ENCODE measurements around the gene TRIM39. TPM values are rescaled to one million over a fixed set of nuclear protein-coding genes. Genes with fewer than 3 reads are reported as not detected.

TRIM39 gene
- total and polyA plus RNA-seq, 2 of the 4 experiments (the other 2 are of a cell fraction): 7.5 to 10.0 TPM

DNA sequence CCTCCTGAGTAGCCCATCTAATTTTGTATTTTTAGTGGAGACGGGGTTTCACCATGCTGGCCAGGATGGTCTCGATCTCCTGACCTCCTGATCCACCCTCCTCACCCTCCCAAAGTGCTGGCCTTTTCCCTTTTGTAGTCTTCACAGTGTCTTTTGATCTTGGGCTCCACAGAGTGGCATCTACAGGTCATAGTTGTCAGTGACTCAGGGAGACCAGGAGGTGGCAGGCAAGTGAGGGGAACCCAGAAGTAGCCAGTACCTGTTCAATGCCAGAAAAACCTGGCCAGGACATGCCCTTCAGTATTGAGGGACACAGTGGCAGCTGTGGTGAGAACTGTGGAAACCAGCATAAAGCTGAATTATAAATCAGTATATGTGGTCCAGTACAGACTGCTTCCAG, 37.9 kb downstream of the TRIM39 start:
- TF ChIP-seq RCOR1 (IDR thresholded peaks at IDR 0.05; ENCODE audit: insufficient replicate concordance, low read length): no peak
- no peak for TF ChIP-seq BHLHE40 (IDR thresholded peaks at IDR 0.05; ENCODE audit: low read depth, low read length)
- no peak for TF ChIP-seq MAZ (IDR thresholded peaks at IDR 0.05; ENCODE audit: borderline replicate concordance, low read depth, low read length)
- TF ChIP-seq MXI1 (IDR thresholded peaks at IDR 0.05; ENCODE audit: borderline replicate concordance, low read depth, low read length): no peak
- no peak for TF ChIP-seq CTCF (conservative IDR thresholded peaks at IDR 0.05; ENCODE audit: low read depth, low read length)
- no peak for TF ChIP-seq FOS (IDR thresholded peaks at IDR 0.05; ENCODE audit: low read depth, low read length)
- no peak for TF ChIP-seq RFX5 (IDR thresholded peaks at IDR 0.05; ENCODE audit: low read depth, low read length)
- TF ChIP-seq RAD21 (IDR thresholded peaks at IDR 0.05; ENCODE audit: low read length): no peak
- TF ChIP-seq SMC3 (IDR thresholded peaks at IDR 0.05; ENCODE audit: low read depth, low read length): no peak
- no peak for TF ChIP-seq POLR2A (IDR thresholded peaks at IDR 0.05; ENCODE audit: low read depth, low read length)
- TF ChIP-seq USF2 (IDR thresholded peaks at IDR 0.05; ENCODE audit: low read depth, low read length): no peak
- no peak for TF ChIP-seq NFE2L2 (IDR thresholded peaks at IDR 0.05; ENCODE audit: low read depth, low read length)
- no peak overlapping the region for H3K56ac ChIP-seq (ENCODE audit: extremely low read depth, insufficient read depth, low read length)
- no peak overlapping the region for H3K27ac ChIP-seq (ENCODE audit: insufficient read depth, low read length)
- H3K4ac ChIP-seq (ENCODE audit: low read depth, low read length): no peak overlapping the region
- H3K79me1 ChIP-seq (ENCODE audit: low read depth in 1 of 2, low read length in 2 of 2): no peaks in the 10 kb centered on the region
- H3K9me3 ChIP-seq (ENCODE audit: control insufficient read depth, insufficient read depth, low read length): peaks cover 3% of the 10 kb centered on the region; the same call in 1 of the 2 replicates
- ATAC-seq (ENCODE audit: low read depth) (no peak), DNase-seq (no peak)
- no peaks in the 10 kb centered on the region for H3K9me1 ChIP-seq (ENCODE audit: insufficient read depth, low read length)
- intact Hi-C loops (cut with micrococcal nuclease) (no loop called here), dilution Hi-C loops (cut with HindIII; ENCODE audit: low sequenced_read_pairs, unreplicated experiment) (no loop called here), in situ Hi-C loops (cut with MboI; ENCODE audit: low sequenced_read_pairs) (no loop called here)
- H3K4me1 ChIP-seq (ENCODE audit: control insufficient read depth, insufficient read depth, low read length): no peaks in the 10 kb centered on the region
- H3K14ac ChIP-seq (replicated peaks; ENCODE audit: low read depth, low read length): no peak overlapping the region
- BruUV-seq (replicated peaks): no TSS peak
- POLR2A ChIA-PET (ENCODE audit: unreplicated experiment): no interaction called here
- no peaks in the 10 kb centered on the region for H4K20me1 ChIP-seq (ENCODE audit: insufficient read depth, low read length)
- H2BK20ac ChIP-seq (ENCODE audit: low read depth, low read length): no peak overlapping the region
- H3K9ac ChIP-seq (ENCODE audit: low read depth, low read length): no peak overlapping the region
- no peak overlapping the region for H3K18ac ChIP-seq (ENCODE audit: low read depth, low read length)
- H3K27me3 ChIP-seq (ENCODE audit: control insufficient read depth, insufficient read depth, low read length): peaks cover 45% of the 10 kb centered on the region
- H2AFZ ChIP-seq (replicated peaks; ENCODE audit: low read length, poor library complexity): no peak overlapping the region
- no peak overlapping the region for H4K5ac ChIP-seq (ENCODE audit: low read depth, low read length)
- H2BK120ac ChIP-seq (ENCODE audit: low read depth, low read length): no peak overlapping the region
- no peak overlapping the region for H2AK5ac ChIP-seq (ENCODE audit: low read depth, low read length)
- no peak overlapping the region for H3K4me2 ChIP-seq (ENCODE audit: low read depth, low read length)
- H4K91ac ChIP-seq (ENCODE audit: insufficient read depth, low read depth, low read length): no peak overlapping the region
- H2AK9ac ChIP-seq (replicated peaks; ENCODE audit: low read depth, low read length, poor library complexity): no peak overlapping the region
- no peak overlapping the region for H3K23ac ChIP-seq (ENCODE audit: low read depth, low read length)
- WGBS, 2 experiments (ENCODE audit: extremely low coverage in 2 of 2, insufficient read length in 1 of 2): no CpG with 5 or more reads among the region's 2 CpGs
- CTCF ChIA-PET: no interaction called here
- H2BK15ac ChIP-seq (ENCODE audit: low read depth, low read length): no peak overlapping the region
- H4K8ac ChIP-seq (ENCODE audit: low read depth in 2 of 2, low read length in 2 of 2): no peak overlapping the region
- no peak overlapping the region for H2BK5ac ChIP-seq (ENCODE audit: low read depth, low read length, poor library complexity, severe bottlenecking)
- H3K36me3 ChIP-seq (ENCODE audit: control insufficient read depth, insufficient read depth, low read length): no peaks in the 10 kb centered on the region
- H3K4me3 ChIP-seq (ENCODE audit: insufficient read depth, low read depth, low read length): no peak overlapping the region

Measured in IMR-90 (cell line).